Mammary epithelial cell (primary cell): Measurements from ENCODE around the gene RALGAPA2.

ENCODE experiments used
- CTCF ChIP-seq, 2 donors: IDR thresholded peaks in 1 of 2; conservative IDR thresholded peaks in 1 of 2; 2 replicates each; pipeline ENCODE4 v1.5.1; 2011 to 2012; ENCODE audit warnings: inconsistent platforms in 2 of 2, low read length in 2 of 2, mild to moderate bottlenecking in 2 of 2, control low read depth in 1 of 2, low read depth in 1 of 2; ENCODE audit not compliant: insufficient read depth in 1 of 2; ENCODE audit errors: extremely low read depth in 1 of 2
- EZH2 ChIP-seq: IDR thresholded peaks from 2 replicates; pipeline ENCODE4 v1.6.1; 2012; ENCODE audit warnings: low read length, inconsistent platforms, borderline replicate concordance

- TF ChIP-seq CTCF (conservative IDR thresholded peaks at IDR 0.05 in 1 of 2, IDR thresholded peaks at IDR 0.05 in 1 of 2; ENCODE audit: extremely low read depth in 1 of 2, insufficient read depth in 1 of 2, low read depth in 1 of 2, low read length in 2 of 2) (no peak), EZH2 (no peak)
Observed at GRCh38 chr20:20435453-20435852, 277.0 kb downstream of the RALGAPA2 start.
